Melanocyte of skin (primary cell): ENCODE measurements around the gene PSEN2. TPM values are rescaled to one million over a fixed set of nuclear protein-coding genes. Genes with fewer than 3 reads are reported as not detected.

Experiments used
- total RNA-seq, 2 donors: library from RNA; depleted of rRNA; stranded (reverse); fragments of >200 nt; gene quantifications; 2 replicates each; pipeline ENCODE4 v1.2.3, GENCODE V29; 2012

Gene PSEN2
- 100 to 1,000 TPM; 100 to 159 TPM for total RNA-seq

DNA sequence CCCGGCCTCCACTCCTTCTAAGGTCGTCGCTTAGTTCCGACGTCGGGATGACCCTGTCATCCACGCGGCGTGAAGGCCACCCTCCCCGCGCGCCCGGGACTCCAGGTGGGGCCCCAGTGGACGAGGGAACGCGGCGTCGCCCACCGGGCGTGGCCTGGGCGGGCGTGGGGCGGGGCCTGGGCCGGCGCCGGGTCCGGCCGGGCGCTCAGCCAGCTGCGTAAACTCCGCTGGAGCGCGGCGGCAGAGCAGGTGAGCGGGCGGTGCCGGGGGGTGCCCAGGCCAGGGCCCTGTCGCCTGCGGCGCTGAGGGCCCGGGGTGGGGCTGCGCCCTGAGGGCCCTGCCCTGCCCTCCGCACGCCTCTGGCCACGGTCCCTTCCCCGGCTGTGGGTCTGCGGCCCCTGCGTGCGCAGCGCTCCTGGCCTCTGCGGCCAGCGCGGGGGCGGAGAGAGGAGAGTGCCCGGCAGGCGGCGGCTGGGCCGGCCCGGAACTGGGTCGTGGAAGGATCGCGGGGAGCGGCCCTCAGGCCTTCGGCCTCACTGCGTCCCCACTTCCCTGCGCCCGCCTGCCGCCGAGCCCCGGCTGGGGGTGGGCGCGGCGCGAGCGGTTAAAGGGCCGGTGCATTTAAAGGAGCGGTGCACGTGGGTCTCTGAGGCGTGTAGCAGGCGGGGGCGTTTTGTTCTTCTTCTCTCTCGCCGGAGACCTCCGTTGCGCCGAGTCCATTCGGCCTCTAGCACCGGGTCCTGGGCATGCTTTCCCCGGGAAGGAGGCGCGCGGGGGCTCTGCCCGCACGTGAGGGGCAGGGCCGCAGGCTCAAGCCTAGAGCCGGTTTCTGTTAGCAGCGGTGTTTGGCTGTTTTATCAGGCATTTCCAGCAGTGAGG is at the start of gene PSEN2:
PSEN2 (plus strand) TSS at position 216 of the 879 bp plus-strand sequence. CDS start 11,292 bp downstream, outside the sequence.

GRCh38 chr1:226940029-226940805 is 69.8 kb downstream of the PSEN2 start, which contains the start of gene COQ8A:
Gene COQ8A, plus strand, starts transcription at chr1:226940294. Its CDS starts 21,092 bp downstream, at chr1:226961386.

Other genes with a start within 250 kb of the PSEN2 start
- gene ITPKB, start 131.3 kb upstream of the PSEN2 start, total RNA-seq: 100 to 1,000 TPM; 103 to 147 TPM
- 1 to 10 TPM; 7.3 to 9.3 TPM for gene COQ8A, start 69.7 kb downstream of the PSEN2 start, total RNA-seq